SK-N-MC (cell line): Measurements from ENCODE around the gene GFI1B.

Experiments
- DNase-seq: peaks from one replicate; pipeline ENCODE4 v3.0.0-alpha.2; 2011; ENCODE audit warnings: low read depth, low spot score
- H3K27ac ChIP-seq: fragments of 200-600 bp; sonication (generic); 2 replicates; pipeline ENCODE4 v1.5.1; 2016; ENCODE audit warnings: mixed run types
- H3K36me3 ChIP-seq: fragments of 200-600 bp; sonication (generic); 2 replicates; pipeline ENCODE4 v1.6.1; 2017; ENCODE audit warnings: antibody characterized with exemption, low read length, mixed read lengths; ENCODE audit not compliant: insufficient read depth
- H3K4me3 ChIP-seq: fragments of 200-600 bp; sonication (generic); 2 replicates; pipeline ENCODE4 v1.5.1; 2016
- H3K9ac ChIP-seq: fragments of 200-600 bp; sonication (generic); 2 replicates; pipeline ENCODE4 v1.8.0; 2017; ENCODE audit warnings: mixed run types, mixed read lengths; ENCODE audit not compliant: insufficient read length
- H3K9me3 ChIP-seq: fragments of 200-600 bp; sonication (generic); 2 replicates; pipeline ENCODE4 v1.6.1; 2017; ENCODE audit warnings: low read depth, mild to moderate bottlenecking, antibody characterized with exemption, low read length, moderate library complexity, mixed read lengths
- EZH2 ChIP-seq: fragments of 200-600 bp; sonication (generic); IDR thresholded peaks from one replicate; pipeline ENCODE4 v1.6.1; 2017; ENCODE audit warnings: antibody characterized with exemption
- FOXP2 ChIP-seq: optimal IDR thresholded peaks from 2 replicates; pipeline ENCODE3; 2011; ENCODE audit warnings: mild to moderate bottlenecking, moderate library complexity; ENCODE audit not compliant: insufficient read depth; ENCODE audit errors: extremely low read length, control extremely low read depth
- POLR2AphosphoS5 ChIP-seq: IDR thresholded peaks from 2 replicates; pipeline ENCODE4 v1.6.1; 2012; ENCODE audit warnings: mild to moderate bottlenecking, low read depth, low read length, borderline replicate concordance

GFI1B gene

GRCh38 chr9:133009906-133010582 lies 31.6 kb downstream of the GFI1B start:
- H3K27ac ChIP-seq = no peak overlapping the region
- no peaks in the 10 kb centered on the region for H3K9me3 ChIP-seq
- TF ChIP-seq FOXP2 (no peak), EZH2 (no peak), POLR2AphosphoS5 (no peak)
- no peak for DNase-seq
- no peaks in the 10 kb centered on the region for H3K36me3 ChIP-seq
- no peak overlapping the region for H3K4me3 ChIP-seq
- no peak overlapping the region for H3K9ac ChIP-seq

- Histone ChIP-seq H3K4me3 (no peak overlapping the region), H3K9me3 (no peaks in the 10 kb centered on the region), H3K9ac (no peak overlapping the region), H3K36me3 (no peaks in the 10 kb centered on the region), H3K27ac (no peak overlapping the region)
- no peak for DNase-seq
- no peak for TF ChIP-seq POLR2AphosphoS5
- no peak for TF ChIP-seq EZH2
- no peak for TF ChIP-seq FOXP2
Observed at GRCh38 chr9:133014696-133015095, 36.2 kb downstream of the GFI1B start.

DNA sequence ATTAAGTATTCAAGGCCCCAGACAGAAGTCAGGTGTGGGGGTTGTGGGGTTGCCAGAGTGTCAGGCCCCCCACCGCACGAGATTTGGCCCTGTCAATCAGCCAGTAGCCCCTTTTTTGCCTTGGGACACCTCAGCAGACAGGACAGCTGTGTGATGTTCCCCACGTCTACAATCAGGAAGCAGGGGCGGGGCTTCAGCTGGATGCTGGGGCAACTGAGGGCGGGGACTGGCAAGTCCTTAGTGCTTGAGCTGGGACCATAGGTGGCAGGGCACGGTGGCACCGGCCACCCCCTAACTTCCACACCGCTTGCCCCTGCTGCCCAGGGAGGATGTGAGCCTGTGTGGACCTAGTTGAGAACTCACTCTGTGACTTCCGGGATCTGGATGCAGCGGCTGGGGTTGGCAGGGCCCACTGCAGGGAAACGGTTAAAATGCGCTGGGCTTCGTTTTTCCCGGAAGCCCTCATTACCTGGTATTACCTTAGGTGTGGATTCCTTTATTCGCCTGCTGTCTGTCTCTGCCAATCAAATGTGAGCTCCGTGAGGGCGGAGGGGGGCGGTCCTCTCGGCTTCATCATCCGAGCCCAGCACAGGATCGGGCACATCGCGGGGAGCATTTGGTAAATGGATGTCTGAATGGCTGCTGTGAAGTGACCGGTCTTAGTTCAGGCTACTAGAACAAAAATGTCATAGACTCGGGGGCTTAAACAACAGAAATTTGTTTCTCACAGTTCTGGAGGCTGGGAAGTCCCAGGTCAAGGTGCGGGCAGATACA lies 44.8 kb downstream of the GFI1B start:
- Histone ChIP-seq H3K36me3 (no peaks in the 10 kb centered on the region), H3K9ac (no peak overlapping the region), H3K27ac (no peak overlapping the region), H3K4me3 (no peak overlapping the region), H3K9me3 (no peaks in the 10 kb centered on the region)
- DNase-seq = no peak
- TF ChIP-seq POLR2AphosphoS5 (no peak), FOXP2 (no peak), EZH2 (no peak)

GRCh38 chr9:133026426-133026825 lies 47.9 kb downstream of the GFI1B start:
- no peak overlapping the region for H3K9ac ChIP-seq
- H3K36me3 ChIP-seq = no peaks in the 10 kb centered on the region
- DNase-seq = no peak
- H3K27ac ChIP-seq = no peak overlapping the region
- no peak for TF ChIP-seq FOXP2
- H3K9me3 ChIP-seq = no peaks in the 10 kb centered on the region
- no peak overlapping the region for H3K4me3 ChIP-seq

GRCh38 chr9:133027134-133027533 lies 48.6 kb downstream of the GFI1B start:
- no peaks in the 10 kb centered on the region for H3K9me3 ChIP-seq
- TF ChIP-seq EZH2 = no peak
- TF ChIP-seq FOXP2 = no peak
- TF ChIP-seq POLR2AphosphoS5 = no peak
- no peak overlapping the region for H3K27ac ChIP-seq
- no peaks in the 10 kb centered on the region for H3K36me3 ChIP-seq
- DNase-seq = no peak
- H3K4me3 ChIP-seq = no peak overlapping the region
- no peak overlapping the region for H3K9ac ChIP-seq

DNA sequence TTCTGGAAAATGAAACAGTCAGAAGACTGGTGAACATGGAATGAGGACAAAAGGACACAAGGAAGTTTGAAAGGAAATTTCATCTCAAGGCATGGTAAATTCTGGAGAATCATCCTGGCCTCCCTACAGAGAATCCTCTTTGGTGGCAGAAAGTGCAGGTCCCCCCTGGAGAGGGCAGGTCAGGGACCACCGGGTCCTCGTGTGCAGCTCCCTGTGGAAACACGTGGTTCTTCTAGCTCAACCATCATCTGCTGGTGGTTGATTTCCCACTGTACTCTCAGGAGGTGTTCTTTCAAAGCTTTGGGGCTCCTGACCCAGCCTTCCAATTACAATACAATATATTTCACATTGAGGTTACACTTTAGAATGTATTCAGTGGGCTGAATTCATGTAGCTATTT lies 49.7 kb downstream of the GFI1B start:
- H3K9me3 ChIP-seq = no peaks in the 10 kb centered on the region
- no peak for TF ChIP-seq POLR2AphosphoS5
- TF ChIP-seq EZH2 = no peak
- TF ChIP-seq FOXP2 = no peak

DNA sequence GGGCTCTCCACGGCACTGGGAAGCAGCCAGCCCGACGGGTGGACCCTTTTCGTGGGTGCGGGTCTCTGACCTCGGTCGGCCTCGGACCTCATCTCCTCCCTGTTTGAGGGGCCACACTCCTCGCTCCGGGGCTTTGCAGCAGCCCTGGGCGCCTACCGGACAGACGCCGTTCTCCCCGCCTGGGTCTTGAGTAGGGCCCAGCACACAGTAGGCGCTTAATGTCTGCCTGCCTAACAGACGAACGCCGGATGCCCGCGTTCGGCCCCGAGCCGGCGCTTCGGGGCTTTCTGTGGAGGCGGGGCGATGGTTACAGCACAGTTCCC lies 51.5 kb downstream of the GFI1B start:
- Histone ChIP-seq H3K36me3 (0 out of 2 replicates have a peak, but pooled peaks cover 11% of the 10 kb centered on the region), H3K4me3 (peak overlapping the region; percentile 98), H3K9me3 (no peaks in the 10 kb centered on the region), H3K27ac (peak overlapping the region; percentile 73), H3K9ac (peak overlapping the region; percentile 97)
- DNase-seq = no peak
- TF ChIP-seq POLR2AphosphoS5 = no peak
- no peak for TF ChIP-seq EZH2
- no peak for TF ChIP-seq FOXP2

More for the DNA sequence above, 49.7 kb downstream of the GFI1B start:
- DNase-seq = no peak
- Histone ChIP-seq H3K27ac (no peak overlapping the region), H3K36me3 (0 out of 2 replicates have a peak, but pooled peaks cover 7% of the 10 kb centered on the region), H3K4me3 (no peak overlapping the region), H3K9ac (no peak overlapping the region)

GRCh38 chr9:133030317-133031129 lies 52.0 kb downstream of the GFI1B start, which contains the start of gene GTF3C5:
TSS of gene GTF3C5 (plus strand) at chr9:133030997. CDS start at chr9:133031012, 15 bp downstream.
- DNase-seq = peak; percentile 98
- peak within 1 kb of the TSS; percentile 98 for H3K4me3 ChIP-seq
- peak within 1 kb of the TSS; percentile 95 for H3K27ac ChIP-seq
- no peak for TF ChIP-seq EZH2
- TF ChIP-seq FOXP2 = peak; percentile 12
- TF ChIP-seq POLR2AphosphoS5 = peak; percentile 91
- no peaks in the 10 kb centered on the region for H3K9me3 ChIP-seq
- H3K9ac ChIP-seq = peak within 1 kb of the TSS; percentile 97
- H3K36me3 ChIP-seq = 0 out of 2 replicates have a peak, but pooled peaks cover 11% of the 10 kb centered on the region
